Measurements from ENCODE around the gene CCNL2.

Gene CCNL2

GRCh38 chr1:1435106-1435903, 36.2 kb upstream of the CCNL2 start, which contains the start of gene VWA1:
TSS of gene VWA1 (plus strand) at chr1:1435690. CDS start at chr1:1435749, 59 bp downstream.
- TF ChIP-seq CTCF (IDR thresholded peaks at IDR 0.05; ENCODE audit: control insufficient read depth, insufficient read depth, low read depth, low read length, missing control alignments), result no peak
- peak within 1 kb of the TSS; percentile 24 for H3K4me3 ChIP-seq (ENCODE audit: control insufficient read depth, low read depth, low read length)
- DNase-seq (ENCODE audit: low read depth), result no peak

- no peak for DNase-seq (ENCODE audit: low read depth)
- H3K4me3 ChIP-seq (ENCODE audit: control insufficient read depth, low read depth, low read length), result no peak overlapping the region
- TF ChIP-seq CTCF (IDR thresholded peaks at IDR 0.05; ENCODE audit: control insufficient read depth, insufficient read depth, low read depth, low read length, missing control alignments), result no peak
These were observed 35.6 kb upstream of the CCNL2 start for GRCh38 chr1:1434824-1435105.

- DNase-seq (ENCODE audit: low read depth), result no peak
- no peak for TF ChIP-seq CTCF (IDR thresholded peaks at IDR 0.05; ENCODE audit: control insufficient read depth, insufficient read depth, low read depth, low read length, missing control alignments)
- no peak overlapping the region for H3K4me3 ChIP-seq (ENCODE audit: control insufficient read depth, low read depth, low read length)
These were observed 35.1 kb upstream of the CCNL2 start for GRCh38 chr1:1434131-1434823.

- TF ChIP-seq CTCF (IDR thresholded peaks at IDR 0.05; ENCODE audit: control insufficient read depth, insufficient read depth, low read depth, low read length, missing control alignments), result no peak
- DNase-seq (ENCODE audit: low read depth), result no peak
- H3K4me3 ChIP-seq (ENCODE audit: control insufficient read depth, low read depth, low read length), result no peak overlapping the region
These were observed 34.6 kb upstream of the CCNL2 start for GRCh38 chr1:1433804-1434130.

- H3K4me3 ChIP-seq (ENCODE audit: control insufficient read depth, low read depth, low read length), result no peak overlapping the region
- DNase-seq (ENCODE audit: low read depth), result no peak
- TF ChIP-seq CTCF (IDR thresholded peaks at IDR 0.05; ENCODE audit: control insufficient read depth, insufficient read depth, low read depth, low read length, missing control alignments), result no peak
These were observed 34.0 kb upstream of the CCNL2 start for GRCh38 chr1:1432951-1433803.

GRCh38 chr1:1432274-1432950, 33.3 kb upstream of the CCNL2 start:
- H3K4me3 ChIP-seq (ENCODE audit: control insufficient read depth, low read depth, low read length), result no peak overlapping the region
- DNase-seq (ENCODE audit: low read depth), result no peak
- TF ChIP-seq CTCF (IDR thresholded peaks at IDR 0.05; ENCODE audit: control insufficient read depth, insufficient read depth, low read depth, low read length, missing control alignments), result no peak

Measured in AG09309 (cell line).